Measurements from ENCODE around the gene QRFP.

QRFP gene

DNA sequence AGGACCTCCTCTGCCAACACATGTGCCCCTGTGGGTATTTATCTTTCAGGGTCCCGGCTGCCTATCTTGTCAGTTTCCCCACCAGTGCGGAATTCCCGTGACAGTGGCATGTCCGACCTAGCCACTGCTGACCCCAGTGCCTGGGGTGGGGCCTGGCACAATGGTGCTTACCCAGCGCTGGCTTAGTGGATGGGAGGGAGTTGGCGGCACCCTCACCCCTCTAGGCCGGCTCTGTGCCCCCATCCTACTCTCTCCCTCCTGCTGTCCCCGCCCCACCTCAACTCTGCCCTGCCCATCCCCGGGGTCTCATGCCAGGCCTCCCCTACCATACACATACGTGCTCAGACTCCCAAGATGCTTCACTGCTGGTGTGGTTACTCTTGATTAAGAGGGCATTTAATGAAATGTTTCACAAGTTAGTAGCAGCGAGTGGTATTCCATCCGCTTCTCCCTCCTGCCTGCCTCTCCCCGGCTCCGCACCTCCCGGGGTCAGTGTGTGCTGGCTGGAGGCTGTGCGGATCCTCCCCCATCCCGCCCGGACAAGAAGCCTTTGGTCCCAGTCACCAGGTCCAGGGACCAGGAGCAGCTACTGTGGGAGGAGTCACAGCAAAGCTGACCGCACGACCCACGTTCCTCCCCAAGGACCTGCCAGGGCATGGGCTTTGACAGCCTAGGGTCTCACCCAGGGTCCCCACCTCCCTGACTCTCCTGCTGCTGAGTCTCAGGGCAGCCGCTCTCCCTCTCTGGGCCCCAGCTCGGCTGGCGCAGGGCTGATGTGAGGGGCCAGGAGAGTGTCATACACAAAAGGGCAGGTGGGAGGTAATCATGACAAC, 9.5 kb upstream of the QRFP start:
- no peak for DNase-seq (ENCODE audit: extremely low read depth in 1 of 2, low read depth in 1 of 2)

DNA sequence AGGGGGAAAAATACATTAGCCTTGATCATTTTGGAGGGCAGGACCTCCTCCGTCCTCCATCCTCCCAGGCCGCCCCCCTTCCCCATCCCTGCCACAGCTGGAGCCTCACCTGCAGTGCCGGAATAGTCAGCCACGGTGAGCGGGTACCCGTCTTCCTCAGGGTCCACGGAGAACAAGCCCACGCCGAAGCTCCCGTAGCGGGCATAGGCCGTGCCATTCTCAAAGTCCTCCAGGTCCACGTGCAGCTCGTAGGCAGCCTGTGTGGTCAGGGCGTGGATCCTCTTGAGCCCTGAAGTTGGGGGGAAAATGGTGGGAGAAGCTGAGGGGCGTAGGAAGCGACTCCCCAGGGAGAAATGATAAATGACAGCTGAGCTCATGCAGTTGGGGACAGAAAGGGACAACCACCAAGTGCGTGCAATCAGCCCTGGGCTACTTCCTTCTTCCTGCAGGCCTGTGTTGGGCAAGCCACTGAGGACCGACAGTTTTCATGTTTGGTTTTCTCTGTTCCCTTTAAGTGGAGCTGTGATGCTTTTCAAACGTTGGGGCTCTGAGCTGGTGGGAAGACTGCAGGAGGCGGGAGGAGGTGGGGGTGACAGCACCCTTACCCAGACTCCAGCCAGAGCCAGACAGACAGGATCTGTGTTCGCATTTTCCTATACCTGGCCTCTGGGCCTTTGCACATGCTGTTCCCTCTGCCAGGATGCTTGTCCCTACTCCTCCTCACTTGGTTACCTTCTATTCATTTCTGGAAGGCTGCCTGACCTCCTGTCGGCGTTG, 8.7 kb upstream of the QRFP start:
- DNase-seq (ENCODE audit: extremely low read depth in 1 of 2, low read depth in 1 of 2), result no peak

DNA sequence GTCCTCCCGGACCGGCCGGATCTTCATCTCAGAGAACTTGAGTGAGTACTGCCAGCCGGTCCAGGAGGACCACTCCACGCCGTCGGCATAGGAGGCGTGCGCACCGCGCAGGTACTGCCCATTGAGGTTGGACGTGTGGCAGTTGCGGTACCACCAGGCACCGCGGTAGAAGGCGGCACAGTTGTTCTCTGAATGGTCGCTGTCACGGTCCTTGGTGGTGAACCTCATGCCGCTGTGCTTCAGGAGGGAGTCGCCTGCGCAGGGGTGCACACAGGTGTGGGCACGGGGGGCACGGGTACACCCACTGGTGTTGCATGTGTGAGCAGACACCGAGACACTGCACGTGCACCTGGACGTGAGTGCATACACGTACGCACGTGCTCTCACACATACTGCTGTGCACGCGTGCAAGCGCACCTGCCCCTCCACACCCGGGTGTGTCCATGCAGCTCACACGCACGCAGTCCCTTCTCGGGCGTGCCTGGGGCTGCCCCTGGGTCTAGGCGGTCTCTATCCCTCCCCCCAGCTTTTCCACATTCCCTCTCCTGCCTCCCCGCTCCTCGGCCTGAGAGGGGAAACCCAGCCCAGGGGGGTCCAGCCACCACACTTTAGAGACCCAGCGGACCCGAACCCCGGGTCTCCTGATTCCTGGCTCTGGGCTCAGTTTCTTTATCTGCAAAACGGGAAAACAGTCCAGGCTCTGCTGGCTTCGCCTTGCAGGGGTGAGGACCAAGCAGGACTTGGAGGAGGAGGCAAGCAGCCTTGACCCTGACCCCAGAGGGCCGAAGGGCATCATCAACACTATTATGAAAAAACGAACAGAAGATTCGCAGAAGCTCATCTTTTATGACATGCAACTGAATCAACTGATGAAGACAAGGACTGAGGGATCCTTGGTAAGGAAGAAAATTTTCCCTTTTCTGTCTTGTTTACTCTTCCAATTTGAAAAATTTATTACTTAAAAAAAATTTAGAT, 7.7 kb upstream of the QRFP start:
- DNase-seq (ENCODE audit: extremely low read depth in 1 of 2, low read depth in 1 of 2), result no peak

DNA sequence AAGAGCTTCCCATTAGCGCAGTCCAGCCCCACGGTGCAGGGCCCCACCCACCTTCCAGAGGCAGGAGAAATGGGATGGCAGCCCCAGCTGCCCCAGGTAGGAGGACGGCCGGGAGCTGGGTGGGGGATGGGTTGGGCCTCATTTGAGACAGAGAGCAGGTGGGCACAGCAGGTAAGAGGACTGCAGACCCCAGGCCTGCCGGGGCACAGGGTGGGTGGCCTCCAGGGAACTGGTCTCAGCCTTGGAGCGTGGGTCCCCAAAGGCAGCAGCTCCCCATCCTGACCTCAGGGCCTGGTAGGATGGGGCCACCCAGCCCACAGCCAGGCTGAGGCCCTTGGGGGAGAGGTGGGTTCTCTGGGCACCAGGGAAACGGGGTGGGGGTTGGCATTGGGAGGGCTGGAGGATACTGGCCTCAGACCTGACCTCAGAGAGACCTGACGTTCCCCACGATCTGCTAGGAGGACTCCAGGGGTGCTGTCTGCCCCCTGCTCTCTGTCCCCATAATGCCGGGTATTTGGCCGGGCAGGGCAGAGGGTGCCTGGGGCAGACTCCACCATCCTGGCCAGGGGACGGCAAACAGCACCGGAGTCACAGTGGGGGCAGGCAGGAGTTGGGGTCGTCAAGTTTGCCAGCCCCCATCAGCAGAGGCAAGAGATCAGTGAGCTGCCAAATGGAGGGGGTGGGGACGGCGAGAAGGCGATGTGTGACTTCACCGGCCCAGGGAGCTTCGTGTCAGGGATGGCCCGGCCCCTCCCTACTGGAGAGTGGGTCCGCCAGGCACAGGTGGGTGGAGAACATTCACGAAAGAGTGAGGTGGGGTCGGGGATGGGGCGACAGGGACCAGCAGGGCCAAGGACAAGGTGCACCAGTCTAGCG, 6.8 kb upstream of the QRFP start:
- no peak for DNase-seq (ENCODE audit: extremely low read depth in 1 of 2, low read depth in 1 of 2)

DNA sequence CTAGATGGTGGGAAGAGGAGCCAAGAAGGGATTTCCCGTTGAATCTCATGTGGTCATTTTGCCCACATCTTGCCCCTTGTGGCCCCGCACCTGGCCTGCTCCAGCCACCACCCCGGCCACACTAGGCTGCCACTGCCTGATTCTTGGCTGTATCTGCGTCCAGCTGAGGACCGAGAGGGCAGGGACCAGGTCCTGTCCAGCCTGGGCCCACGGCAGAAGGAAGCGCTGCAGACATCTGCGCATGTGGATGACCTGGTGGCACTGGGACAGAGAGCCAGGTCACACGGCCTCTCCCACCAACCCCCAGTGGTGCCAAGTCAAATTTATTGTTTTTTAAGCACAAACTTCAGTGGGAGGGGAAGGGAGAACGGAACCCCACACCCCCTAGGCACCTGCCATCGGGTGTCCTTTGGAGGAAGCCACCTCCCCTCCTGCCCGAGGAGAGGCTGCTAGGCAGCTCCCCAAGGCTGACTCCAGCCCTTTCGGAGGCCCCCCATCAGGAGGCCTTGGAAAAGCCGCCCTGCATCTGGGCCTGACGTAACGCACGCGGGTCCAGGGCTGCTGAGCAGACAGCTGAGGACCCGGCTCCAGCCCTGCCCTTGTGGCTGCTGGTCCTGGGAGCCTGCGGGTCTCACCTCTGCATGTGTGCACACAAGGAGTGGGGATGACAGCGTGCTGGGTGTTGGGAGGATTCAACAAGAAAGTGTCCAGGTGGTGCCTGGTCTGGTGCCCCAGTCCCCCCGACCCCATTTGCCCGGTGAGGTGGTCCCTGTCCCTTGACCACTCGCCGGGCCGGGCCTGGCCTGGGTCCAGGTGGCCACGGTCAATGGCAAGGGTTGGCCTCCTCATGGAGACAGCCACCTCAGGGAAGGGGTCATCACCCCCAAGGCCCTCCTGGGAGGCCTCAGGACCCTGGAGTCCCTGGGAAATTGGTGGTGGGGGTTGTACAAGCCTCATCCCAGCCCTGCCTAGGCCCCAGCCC, 5.9 kb upstream of the QRFP start:
- no peak for DNase-seq (ENCODE audit: extremely low read depth in 1 of 2, low read depth in 1 of 2)

DNA sequence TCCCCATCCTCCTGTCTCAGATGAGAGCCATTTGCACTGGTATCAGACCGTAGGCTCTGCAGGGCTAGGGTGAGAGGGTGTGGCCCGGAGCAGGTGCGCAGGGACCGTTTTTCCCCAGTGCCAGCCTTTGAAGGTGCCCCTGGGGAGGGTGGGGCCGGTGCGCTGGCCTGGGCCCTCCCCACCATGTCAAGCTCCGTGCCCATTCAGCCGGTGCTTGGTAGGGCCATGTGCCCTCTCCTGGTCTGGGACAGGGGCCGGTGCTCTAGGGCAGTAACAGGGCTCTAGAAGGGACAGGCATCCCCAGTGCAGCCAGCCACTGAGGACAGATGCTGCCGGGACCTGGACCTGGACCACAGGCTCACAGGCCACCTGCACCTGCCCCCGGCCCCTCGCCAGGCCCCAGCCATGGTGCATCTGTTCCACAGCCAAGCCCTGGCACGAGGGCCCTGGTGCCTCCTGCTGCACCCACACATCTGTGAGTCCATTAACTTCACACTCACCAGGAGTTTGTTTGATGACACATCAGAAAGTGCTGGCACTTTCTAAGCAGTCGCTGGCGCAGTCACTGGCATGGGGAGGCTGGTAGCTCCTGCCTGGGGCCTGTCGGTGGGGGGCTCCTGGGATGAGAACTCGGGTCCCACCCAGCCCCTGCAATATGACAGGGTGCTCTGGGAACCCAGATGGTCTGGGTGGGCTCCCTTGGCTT, 5.0 kb upstream of the QRFP start:
- no peak for DNase-seq (ENCODE audit: extremely low read depth in 1 of 2, low read depth in 1 of 2)

DNA sequence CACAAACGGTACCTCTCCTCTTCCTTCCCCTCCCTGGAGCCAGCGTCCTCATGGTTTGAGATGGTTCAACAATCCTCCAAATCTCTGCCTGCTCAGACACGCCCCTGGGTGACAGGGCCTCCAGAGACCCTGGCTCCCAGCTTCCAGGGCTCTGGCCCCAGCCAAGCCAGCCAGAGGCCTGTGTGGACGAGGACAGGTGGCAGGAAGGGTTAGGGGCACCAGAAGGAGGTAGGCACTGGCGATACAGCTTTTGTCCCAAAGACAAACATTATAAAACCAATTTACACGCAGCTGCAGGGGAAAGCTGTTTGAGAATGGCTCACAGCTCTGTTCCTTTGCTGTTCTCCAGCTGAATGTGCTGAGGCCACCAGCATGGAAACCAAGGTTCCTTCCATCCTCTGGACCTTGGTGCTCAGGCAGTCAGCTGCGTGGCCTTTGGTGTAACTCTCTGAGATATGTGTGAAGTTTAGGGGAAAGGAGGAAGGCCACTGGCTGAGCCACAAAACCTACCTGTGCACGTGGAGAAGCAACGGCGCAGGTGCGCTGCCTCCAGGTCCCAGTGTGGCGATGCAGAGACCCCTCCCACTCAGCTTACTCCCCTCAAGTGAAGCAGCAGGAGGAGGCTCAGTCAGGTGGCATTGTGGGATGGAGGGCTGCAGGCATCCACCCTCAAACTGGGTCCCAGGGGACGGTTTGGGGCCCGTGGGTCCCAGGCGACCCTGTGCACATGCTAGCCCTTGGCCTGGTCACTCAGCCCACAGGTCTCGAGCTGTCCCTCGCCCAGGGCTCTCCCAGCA, 4.3 kb upstream of the QRFP start:
- no peak for DNase-seq (ENCODE audit: extremely low read depth in 1 of 2, low read depth in 1 of 2)

DNA sequence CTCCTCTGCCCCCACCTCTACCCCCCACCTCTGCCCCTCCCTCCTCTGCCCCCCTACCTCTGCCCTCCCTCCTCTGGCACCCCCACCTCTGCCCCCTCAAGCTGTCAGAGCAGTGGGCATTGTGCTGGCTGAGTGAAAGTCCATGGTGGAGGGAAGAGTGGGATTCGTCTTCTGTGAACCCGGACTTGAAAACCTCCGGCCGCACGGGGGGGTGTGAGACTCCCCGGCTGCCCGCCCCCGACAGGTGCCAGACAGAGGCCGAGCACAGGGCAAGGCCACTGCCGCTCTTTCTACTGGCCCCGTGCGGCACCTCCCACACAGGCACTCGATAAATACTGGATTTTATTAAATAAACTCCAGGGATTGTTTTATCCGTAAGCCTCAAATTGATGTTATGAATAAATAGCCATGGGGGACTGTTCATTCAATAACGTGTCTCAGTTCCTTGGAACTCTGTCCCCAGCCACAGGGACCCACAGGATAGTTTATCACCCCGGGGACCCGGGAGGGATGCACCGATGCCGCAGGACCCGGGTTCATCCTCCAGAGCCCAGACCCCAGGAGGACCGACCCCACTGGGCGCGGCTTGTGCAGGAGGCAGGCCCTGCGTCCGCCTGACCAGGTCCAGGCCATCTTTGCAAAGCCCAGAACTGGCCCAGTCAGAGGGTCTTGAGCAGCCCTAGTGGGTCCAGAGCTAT, 2.6 kb upstream of the QRFP start:
- DNase-seq (ENCODE audit: extremely low read depth in 1 of 2, low read depth in 1 of 2), result no peak

DNA sequence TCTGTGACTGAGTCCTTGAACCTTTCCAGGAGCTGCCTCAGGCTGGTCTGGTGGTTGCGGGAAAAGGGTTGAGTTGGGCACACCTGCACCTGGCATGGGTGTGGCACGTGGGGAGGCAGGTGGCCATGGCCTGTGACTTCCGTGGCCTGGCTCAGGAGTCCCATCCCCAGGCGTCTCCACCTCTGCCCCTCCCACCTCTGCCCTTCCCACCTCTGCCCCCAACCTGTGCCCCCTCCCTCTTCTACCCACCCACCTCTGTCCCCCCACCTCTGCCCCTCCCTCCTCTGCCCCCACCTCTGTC, 1.9 kb upstream of the QRFP start:
- no peak for DNase-seq (ENCODE audit: extremely low read depth in 1 of 2, low read depth in 1 of 2)

DNA sequence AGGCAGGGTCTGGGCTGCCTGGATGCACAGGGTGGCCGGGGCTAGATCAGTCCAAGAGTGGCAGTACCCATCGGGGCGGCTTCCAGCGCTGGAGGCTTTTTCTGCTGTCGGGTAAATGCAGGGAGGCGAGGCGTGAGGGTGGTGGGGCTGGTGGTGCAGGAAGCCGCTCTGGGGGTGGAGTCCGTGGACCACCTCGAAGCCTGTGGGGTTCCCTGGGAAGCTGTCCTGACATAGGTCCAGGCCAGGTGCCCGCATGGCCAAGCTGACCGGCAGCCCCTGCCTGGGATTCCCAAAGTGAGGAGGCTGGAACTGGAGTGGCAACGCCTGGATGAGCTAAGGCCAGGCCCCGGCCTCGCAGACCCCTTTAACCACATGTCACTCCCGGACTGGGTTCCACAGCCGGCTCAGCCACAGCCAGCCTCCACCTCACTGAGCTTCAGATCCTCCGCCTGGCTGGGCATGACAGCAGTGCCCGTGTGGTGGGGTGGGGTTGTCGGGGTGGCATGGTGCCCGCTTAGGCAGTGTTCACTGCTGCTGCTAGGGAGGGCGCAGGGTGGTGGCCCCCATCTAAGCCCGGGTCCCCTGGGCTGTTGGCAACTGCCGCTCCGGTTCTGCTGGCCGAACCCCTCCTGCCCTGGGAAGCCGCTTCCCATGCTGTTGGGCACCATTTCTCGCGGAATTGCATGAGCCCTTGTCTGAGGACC, 1.4 kb upstream of the QRFP start:
- no peak for DNase-seq (ENCODE audit: extremely low read depth in 1 of 2, low read depth in 1 of 2)

DNA sequence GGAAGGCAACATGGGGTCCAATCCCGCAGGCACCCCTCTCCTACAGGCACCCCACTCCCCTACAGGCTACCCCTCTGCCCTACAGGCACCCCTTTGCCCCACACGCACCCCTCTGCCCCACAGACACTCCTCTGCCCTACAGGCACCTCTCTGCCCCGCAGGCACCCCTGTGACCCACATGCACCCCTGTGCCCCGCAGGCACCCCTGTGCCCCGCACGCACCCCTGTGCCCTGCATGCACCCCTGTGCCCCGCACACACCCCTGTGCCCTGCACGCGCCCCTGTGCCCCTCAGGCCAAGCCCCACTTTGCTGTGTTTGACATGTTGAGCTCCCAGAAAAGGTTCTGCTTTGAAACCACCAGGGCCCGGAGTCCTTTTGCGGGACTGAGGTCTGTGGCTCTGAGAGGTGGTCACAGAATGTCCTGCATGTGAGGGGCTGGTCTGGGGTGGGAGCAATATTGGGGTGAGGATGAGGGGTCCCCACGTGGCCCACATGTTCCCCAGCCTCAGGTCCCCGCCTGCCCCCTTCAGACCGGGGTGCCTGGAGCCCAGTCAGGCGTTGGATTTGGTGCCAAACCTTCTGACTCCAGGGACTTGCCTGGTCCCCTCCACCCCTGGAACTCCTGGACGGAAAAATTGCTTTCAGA, 616 bp upstream of the QRFP start:
- no peak for DNase-seq (ENCODE audit: extremely low read depth in 1 of 2, low read depth in 1 of 2)

DNA sequence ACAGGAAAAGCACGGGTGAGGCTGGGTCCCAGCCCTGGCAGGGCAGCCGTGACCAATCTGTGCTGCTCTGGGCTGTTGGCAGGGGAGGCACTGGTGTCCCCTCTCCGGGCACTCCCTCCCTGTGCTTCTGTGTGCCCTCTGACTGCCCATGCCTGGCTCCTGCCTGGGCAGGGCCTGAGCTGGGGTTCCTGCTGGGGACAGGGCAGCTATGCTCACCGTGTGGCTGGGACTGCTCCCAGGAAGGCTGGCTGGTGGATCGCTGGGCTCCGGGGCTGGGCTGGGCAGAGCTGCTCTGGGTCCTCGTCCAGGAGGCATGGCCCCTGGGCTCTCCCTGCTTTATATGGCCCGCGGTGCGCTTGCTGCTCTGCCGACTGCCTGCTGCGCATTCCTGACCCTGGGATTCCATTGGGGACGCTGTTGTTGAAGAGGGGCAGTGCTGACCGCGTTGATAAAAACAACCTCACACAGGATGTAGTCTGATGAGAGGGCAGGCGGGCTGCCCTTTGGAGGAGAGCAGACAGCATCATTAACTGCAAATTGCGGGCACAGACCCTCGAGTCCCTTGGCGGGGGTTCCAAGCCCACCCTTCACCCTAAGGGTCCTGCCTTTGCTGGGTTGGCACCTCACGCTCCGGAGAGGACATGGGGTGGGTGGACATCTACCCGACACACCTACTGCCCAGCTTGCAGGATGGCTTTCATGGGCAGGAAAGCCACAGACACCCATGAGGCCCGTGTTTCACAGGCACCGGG, 955 bp downstream of the QRFP start:
- no peak for DNase-seq (ENCODE audit: extremely low read depth in 1 of 2, low read depth in 1 of 2)

DNA sequence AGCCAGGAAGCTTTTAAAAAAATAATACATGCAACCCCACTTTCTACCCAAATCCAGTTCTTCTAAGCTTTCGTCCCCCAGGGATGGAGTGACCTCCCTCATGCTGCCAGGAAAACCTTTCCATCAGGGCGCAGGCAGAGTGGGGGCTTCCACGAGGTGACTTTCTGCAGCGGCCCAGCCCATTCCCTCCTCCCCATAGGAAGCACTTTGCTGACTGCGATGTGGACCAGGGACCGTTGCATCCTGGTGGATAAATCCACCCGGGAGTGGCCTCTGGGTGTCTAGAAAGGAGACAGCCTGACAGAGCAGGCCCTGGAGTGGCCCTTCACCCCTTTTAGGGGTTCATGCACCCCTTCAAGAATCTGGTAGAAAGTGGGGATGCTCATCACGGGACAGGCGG, 1.6 kb downstream of the QRFP start:
- no peak for DNase-seq (ENCODE audit: extremely low read depth in 1 of 2, low read depth in 1 of 2)

DNA sequence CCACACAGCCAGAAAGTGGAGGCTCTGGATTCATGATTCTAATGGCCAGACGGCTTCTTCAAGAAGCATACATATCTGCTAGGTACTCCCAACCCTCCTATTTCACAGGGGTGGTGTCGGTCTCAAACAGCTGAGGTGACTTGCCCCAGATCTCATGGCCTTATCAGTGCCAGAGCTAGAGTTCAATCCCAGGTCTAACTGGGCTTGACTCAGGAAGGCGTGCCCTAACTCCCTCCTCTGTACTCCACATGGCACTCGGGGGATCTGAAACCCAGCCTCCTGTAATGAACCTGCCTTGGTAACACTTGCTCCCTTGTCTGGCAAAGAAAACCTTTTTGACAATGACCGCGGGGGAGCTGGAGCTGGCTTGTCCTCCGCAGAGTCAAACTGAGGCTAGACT, 2.1 kb downstream of the QRFP start:
- DNase-seq (ENCODE audit: extremely low read depth in 1 of 2, low read depth in 1 of 2), result no peak

DNA sequence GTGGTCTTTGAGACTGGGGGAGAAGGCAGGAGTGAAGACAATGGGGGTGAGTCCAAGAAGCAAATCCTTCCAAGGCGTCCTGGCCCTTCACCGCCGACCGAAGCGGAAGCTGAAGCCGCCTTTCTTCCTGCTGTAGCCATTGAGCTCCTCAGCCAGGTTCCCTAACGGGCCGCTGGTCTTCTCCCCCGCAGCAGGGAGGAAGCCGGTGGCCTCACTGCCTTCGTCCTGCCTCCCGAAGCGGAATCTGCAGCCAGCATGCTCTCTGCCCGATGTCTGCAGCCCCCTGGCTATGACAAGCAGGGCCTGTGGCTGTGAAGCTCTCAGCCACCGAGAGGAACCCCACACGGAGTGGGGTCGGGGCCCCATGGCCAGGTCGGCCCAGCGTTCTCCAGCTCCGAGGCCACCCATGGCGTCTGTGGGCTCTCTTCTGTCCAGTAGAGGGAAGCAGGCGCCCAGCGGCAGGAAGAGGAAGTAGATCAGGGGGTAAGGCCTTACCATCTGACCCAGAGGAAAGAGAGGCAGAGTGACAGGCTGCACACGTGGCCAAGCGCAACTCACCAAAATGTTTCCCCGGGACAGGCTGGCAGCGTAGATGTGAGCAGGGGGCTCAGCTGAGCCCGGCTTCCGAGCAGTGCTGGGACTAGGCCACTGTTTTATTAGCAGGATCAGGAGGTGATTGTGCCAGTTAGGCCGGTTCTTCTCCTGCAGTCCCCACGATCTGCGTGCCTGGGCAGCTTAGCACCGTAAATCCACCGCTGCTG, 3.1 kb downstream of the QRFP start:
- DNase-seq (ENCODE audit: extremely low read depth in 1 of 2, low read depth in 1 of 2), result no peak

Data from activated CD8-positive, alpha-beta memory T cell treated with anti-CD3 and anti-CD28 coated beads for 1 hour (primary cell).